Effector memory CD8-positive, alpha-beta T cell (primary cell): ENCODE data around the gene SRC.

Experiments used
- ATAC-seq: fragments of 150-1000 bp; cut with Tn5 transposase; replicated peaks from 2 replicates; pipeline ENCODE4 v1.10.0; 2021; ENCODE audit warnings: mild to moderate bottlenecking, moderate library complexity
- DNase-seq, 3 experiments: peaks; one replicate each; pipeline ENCODE4 v3.0.0; 2021
- H3K27ac Mint-ChIP-seq, 2 donors: one replicate each; pipeline ENCODE4 v1.8.0; 2022; ENCODE audit warnings: mild to moderate bottlenecking in 2 of 2, mixed read lengths in 2 of 2, moderate library complexity in 2 of 2
- H3K27me3 Mint-ChIP-seq, 2 donors: one replicate each; pipeline ENCODE4 v1.8.0; 2022; ENCODE audit warnings: mixed read lengths in 2 of 2
- H3K36me3 Mint-ChIP-seq: one replicate; pipeline ENCODE4 v1.8.0; 2022; ENCODE audit warnings: mild to moderate bottlenecking, moderate library complexity, mixed read lengths; ENCODE audit not compliant: insufficient read depth
- H3K4me1 Mint-ChIP-seq, 2 donors: one replicate each; pipeline ENCODE4 v1.8.0; 2022; ENCODE audit warnings: low read depth in 2 of 2, mixed read lengths in 2 of 2
- H3K4me3 Mint-ChIP-seq, 2 donors: one replicate each; pipeline ENCODE4 v1.8.0; 2022; ENCODE audit warnings: mild to moderate bottlenecking in 2 of 2, mixed read lengths in 2 of 2, moderate library complexity in 2 of 2
- H3K9me3 Mint-ChIP-seq, 2 donors: one replicate each; pipeline ENCODE4 v1.8.0; 2022; ENCODE audit warnings: mixed read lengths in 2 of 2

The SRC gene

DNA sequence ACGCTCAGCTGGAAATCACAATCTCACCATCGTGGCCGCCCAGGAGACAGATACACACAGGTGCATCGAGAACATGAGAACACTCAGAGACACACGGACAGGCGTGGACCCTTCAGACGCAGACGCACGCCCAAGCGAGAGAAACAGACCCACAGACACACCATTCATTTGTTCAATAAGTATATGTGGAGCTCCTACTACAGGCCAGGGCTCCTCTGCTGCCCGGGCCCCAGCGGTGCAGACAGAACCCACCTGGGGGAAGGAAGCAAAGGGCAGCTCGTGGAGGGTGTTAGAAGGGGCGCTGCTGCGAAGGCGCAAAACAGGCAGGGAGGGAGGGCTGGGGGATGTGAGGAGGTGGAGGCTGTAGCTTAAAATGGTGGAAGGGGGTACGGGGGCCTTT lies 39.2 kb downstream of the SRC start:
- no peak for DNase-seq
- Mint-ChIP-seq H3K4me1 (peaks cover 5 to 6% of the 10 kb centered on the region in 2 donors), H3K9me3 (no peaks in the 10 kb centered on the region), H3K4me3 (peak overlapping the region; percentile 77 to 84), H3K27ac (peak overlapping the region; percentile 63 to 87), H3K36me3 (peaks cover 6% of the 10 kb centered on the region), H3K27me3 (no peaks in the 10 kb centered on the region)
- ATAC-seq, result no peak

- H3K9me3 Mint-ChIP-seq, result no peaks in the 10 kb centered on the region
- H3K36me3 Mint-ChIP-seq, result peaks cover 6% of the 10 kb centered on the region
- ATAC-seq, result no peak
- no peaks in the 10 kb centered on the region for H3K27me3 Mint-ChIP-seq
- H3K4me1 Mint-ChIP-seq, result peaks cover 5 to 6% of the 10 kb centered on the region in 2 donors
- DNase-seq, result no peak
- no peak overlapping the region for H3K27ac Mint-ChIP-seq
- H3K4me3 Mint-ChIP-seq, result peak overlapping the region; percentile 77 to 84
Measured at GRCh38 chr20:37385659-37386504, 39.9 kb downstream of the SRC start.

DNA sequence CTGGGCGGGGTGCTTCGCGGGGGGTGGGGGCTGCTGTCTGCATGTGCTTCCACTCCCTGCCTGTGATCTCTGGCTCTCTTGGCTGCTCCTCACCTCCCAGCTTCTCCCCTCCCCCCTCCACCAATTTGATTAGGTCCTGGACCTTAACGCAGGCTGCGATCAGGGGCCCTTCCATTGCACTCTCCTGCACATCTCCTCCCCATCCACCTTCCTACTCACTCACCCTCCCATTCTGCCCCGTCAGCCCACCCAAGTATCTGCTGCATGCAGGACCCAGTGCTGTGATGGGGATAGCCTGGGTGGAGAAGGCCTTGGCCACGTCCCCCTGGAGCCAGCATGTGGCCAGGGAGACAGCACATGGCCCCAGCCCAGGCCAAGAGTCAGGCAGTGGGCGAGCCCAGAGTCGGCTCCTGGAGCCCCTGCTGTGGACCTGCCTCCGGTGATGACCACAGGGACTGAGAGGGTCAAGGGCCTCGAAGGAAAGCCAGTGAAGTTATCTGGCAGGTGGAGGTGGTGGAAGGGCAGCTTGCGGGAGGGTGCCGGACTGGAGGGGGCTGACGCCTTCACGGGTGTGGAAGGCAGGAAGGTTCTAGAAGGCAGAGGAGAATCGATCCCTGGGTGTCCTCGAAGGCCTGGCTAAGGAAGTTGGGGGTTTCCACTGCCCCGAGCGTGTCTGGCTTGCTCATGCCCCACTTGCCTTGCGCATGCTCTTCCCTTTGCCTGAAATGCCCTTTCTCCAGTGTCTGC lies 40.7 kb downstream of the SRC start:
- H3K36me3 Mint-ChIP-seq, result peaks cover 6% of the 10 kb centered on the region
- no peak overlapping the region for H3K27ac Mint-ChIP-seq
- DNase-seq (no peak), ATAC-seq (no peak)
- H3K9me3 Mint-ChIP-seq, result no peaks in the 10 kb centered on the region
- H3K4me1 Mint-ChIP-seq, result peaks cover 5 to 6% of the 10 kb centered on the region in 2 donors
- H3K4me3 Mint-ChIP-seq, result peak overlapping the region in 1 of 2 donors; percentile 21
- H3K27me3 Mint-ChIP-seq, result no peaks in the 10 kb centered on the region

GRCh38 chr20:37387519-37388269 lies 41.8 kb downstream of the SRC start:
- Mint-ChIP-seq H3K9me3 (no peaks in the 10 kb centered on the region), H3K36me3 (peaks cover 6% of the 10 kb centered on the region), H3K27me3 (no peaks in the 10 kb centered on the region), H3K4me3 (no peak overlapping the region), H3K4me1 (peaks cover 5 to 6% of the 10 kb centered on the region in 2 donors), H3K27ac (no peak overlapping the region)
- no peak for ATAC-seq
- no peak for DNase-seq

DNA sequence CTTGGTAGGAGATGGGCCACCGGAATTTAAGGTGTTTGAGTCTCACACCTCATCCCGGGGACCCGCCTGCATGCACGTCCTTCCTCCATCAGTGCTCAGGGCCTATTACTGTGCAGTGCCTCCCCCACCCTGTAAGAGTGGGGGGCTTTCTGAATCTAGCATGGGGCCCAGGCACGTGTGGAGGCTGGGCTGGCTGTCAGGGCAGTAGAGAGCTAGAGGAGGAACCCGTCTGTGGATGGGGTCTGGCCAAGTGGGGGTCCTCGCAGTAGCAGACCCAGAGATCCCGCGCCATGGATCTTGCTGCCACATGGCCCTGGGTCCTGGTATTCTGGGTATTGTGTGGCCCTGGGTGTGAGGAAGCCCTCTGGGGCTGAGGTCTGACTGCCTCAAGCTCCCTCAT lies 42.9 kb downstream of the SRC start:
- Mint-ChIP-seq H3K4me1 (peaks cover 5 to 6% of the 10 kb centered on the region in 2 donors), H3K27me3 (no peaks in the 10 kb centered on the region), H3K27ac (no peak overlapping the region), H3K4me3 (no peak overlapping the region), H3K36me3 (peaks cover 10% of the 10 kb centered on the region), H3K9me3 (no peaks in the 10 kb centered on the region)
- DNase-seq, result no peak
- ATAC-seq, result no peak

DNA sequence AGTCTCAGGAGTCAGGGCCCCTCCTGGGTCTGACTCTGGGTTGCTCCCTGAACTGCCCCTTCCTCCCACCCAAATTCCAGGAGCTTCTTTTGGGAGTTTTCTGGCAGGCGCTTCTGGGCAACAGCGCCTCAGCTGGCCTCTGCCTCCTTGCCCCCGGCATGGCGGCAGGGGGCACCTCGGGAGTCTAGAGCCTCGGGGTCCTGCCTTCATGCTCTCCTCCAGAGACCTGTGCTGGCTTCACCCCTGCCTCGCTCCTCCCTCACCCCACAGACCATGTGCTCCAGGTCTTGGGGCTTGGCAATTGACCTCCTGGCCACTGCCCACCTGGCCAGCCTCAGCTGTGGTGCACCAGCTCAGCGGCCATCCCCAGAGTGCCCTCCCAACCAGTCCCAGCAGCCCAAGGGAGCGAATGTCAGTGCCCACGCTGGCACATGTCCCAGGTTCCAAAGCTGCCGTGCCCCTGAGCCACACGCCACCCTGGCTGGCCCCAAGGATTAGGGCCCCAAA lies 43.4 kb downstream of the SRC start:
- Mint-ChIP-seq H3K27ac (no peak overlapping the region), H3K4me3 (no peak overlapping the region), H3K36me3 (peaks cover 10% of the 10 kb centered on the region), H3K27me3 (no peaks in the 10 kb centered on the region), H3K4me1 (peaks cover 5 to 6% of the 10 kb centered on the region in 2 donors), H3K9me3 (no peaks in the 10 kb centered on the region)
- ATAC-seq (no peak), DNase-seq (no peak)

GRCh38 chr20:37389844-37390275 lies 43.9 kb downstream of the SRC start:
- H3K27me3 Mint-ChIP-seq, result no peaks in the 10 kb centered on the region
- peaks cover 10% of the 10 kb centered on the region for H3K36me3 Mint-ChIP-seq
- ATAC-seq, result no peak
- H3K27ac Mint-ChIP-seq, result no peak overlapping the region
- H3K4me1 Mint-ChIP-seq, result peaks cover 4% of the 10 kb centered on the region in 2 donors
- H3K4me3 Mint-ChIP-seq, result no peak overlapping the region
- no peak for DNase-seq
- H3K9me3 Mint-ChIP-seq, result no peaks in the 10 kb centered on the region

- no peaks in the 10 kb centered on the region for H3K4me1 Mint-ChIP-seq
- H3K27me3 Mint-ChIP-seq, result no peaks in the 10 kb centered on the region
- ATAC-seq (no peak), DNase-seq (no peak)
- no peaks in the 10 kb centered on the region for H3K9me3 Mint-ChIP-seq
- no peak overlapping the region for H3K27ac Mint-ChIP-seq
- H3K4me3 Mint-ChIP-seq, result no peak overlapping the region
- H3K36me3 Mint-ChIP-seq, result peaks cover 10% of the 10 kb centered on the region
Measured at GRCh38 chr20:37390503-37390890, 44.6 kb downstream of the SRC start.

GRCh38 chr20:37390891-37391525 lies 45.1 kb downstream of the SRC start:
- Mint-ChIP-seq H3K4me1 (no peaks in the 10 kb centered on the region), H3K9me3 (no peaks in the 10 kb centered on the region), H3K27me3 (no peaks in the 10 kb centered on the region), H3K36me3 (peaks cover 7% of the 10 kb centered on the region), H3K27ac (no peak overlapping the region), H3K4me3 (no peak overlapping the region)
- DNase-seq (no peak), ATAC-seq (no peak)

- Mint-ChIP-seq H3K9me3 (no peaks in the 10 kb centered on the region), H3K36me3 (peaks cover 7% of the 10 kb centered on the region), H3K27me3 (no peaks in the 10 kb centered on the region), H3K4me3 (no peak overlapping the region), H3K4me1 (no peaks in the 10 kb centered on the region), H3K27ac (no peak overlapping the region)
- no peak for DNase-seq
- ATAC-seq, result no peak
Measured at GRCh38 chr20:37392441-37393195, 46.7 kb downstream of the SRC start.

GRCh38 chr20:37393196-37393862 lies 47.4 kb downstream of the SRC start:
- DNase-seq (no peak), ATAC-seq (no peak)
- H3K36me3 Mint-ChIP-seq, result peaks cover 7% of the 10 kb centered on the region
- H3K27me3 Mint-ChIP-seq, result no peaks in the 10 kb centered on the region
- no peak overlapping the region for H3K4me3 Mint-ChIP-seq
- no peaks in the 10 kb centered on the region for H3K9me3 Mint-ChIP-seq
- H3K4me1 Mint-ChIP-seq, result no peaks in the 10 kb centered on the region
- no peak overlapping the region for H3K27ac Mint-ChIP-seq

DNA sequence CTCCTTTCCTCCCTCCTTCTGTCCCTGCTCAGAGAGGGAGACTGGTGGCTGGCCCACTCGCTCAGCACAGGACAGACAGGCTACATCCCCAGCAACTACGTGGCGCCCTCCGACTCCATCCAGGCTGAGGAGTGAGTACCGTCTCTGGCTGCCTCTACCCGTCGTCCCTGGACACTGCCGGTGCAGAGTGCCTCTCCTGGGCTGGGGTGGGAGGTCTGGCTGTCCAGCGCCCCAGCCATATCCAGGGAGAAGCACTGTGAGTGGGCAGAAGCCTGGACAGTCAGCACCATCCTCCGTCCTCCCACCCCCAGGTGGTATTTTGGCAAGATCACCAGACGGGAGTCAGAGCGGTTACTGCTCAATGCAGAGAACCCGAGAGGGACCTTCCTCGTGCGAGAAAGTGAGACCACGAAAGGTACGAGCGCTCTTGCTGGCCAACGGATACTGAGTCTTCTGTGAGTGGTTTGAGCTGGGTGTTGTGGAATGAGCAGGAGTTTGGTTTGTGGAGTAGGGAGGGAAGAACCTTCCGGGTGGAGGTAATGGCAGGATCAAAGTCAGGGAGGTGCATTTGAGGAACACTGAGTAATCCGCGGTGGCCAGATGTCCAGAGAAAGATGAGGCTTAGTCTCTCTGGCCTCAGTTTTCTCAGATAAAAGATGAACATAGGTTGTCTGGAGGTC lies 48.1 kb downstream of the SRC start:
- H3K4me1 Mint-ChIP-seq, result no peaks in the 10 kb centered on the region
- no peak overlapping the region for H3K4me3 Mint-ChIP-seq
- DNase-seq, result no peak
- H3K27ac Mint-ChIP-seq, result no peak overlapping the region
- peaks cover 7% of the 10 kb centered on the region for H3K36me3 Mint-ChIP-seq
- H3K27me3 Mint-ChIP-seq, result no peaks in the 10 kb centered on the region
- no peak for ATAC-seq
- H3K9me3 Mint-ChIP-seq, result no peaks in the 10 kb centered on the region
